ENCODE results near the gene ITGB1. TPM values are rescaled to one million over a fixed set of nuclear protein-coding genes. Genes with fewer than 3 reads are reported as not detected.

The ITGB1 gene
- total and polyA plus RNA-seq, 7 experiments from 2014 or later = 26.5 to 205 (median 53.5) TPM

GRCh38 chr10:32943854-32944661 is 14.0 kb downstream of the ITGB1 start:
- DNase-seq (no peak), ATAC-seq (peak; percentile 14)
- no peaks in the 10 kb centered on the region for H3K27me3 ChIP-seq (ENCODE audit: control insufficient read depth in 2 of 2, insufficient read depth in 2 of 2, low read length in 2 of 2)
- Mint-ChIP-seq H3K9me3 (peaks cover 0 to 1% (median 0%) of the 10 kb centered on the region in 11 donors), H3K4me1 (peaks cover 12 to 60% (median 49%) of the 10 kb centered on the region in 7 donors), H3K36me3 (peaks cover 0 to 7% (median 0%) of the 10 kb centered on the region in 5 donors), H3K4me3 (no peak overlapping the region), H3K27me3 (no peaks in the 10 kb centered on the region), H3K27ac (no peak overlapping the region)
- H3K36me3 ChIP-seq (ENCODE audit: control insufficient read depth in 2 of 3, insufficient read depth in 3 of 3, low read length in 3 of 3) = no peaks in the 10 kb centered on the region
- no peak overlapping the region for H3K4me3 ChIP-seq (ENCODE audit: low read length)
- H3K4me1 ChIP-seq (ENCODE audit: control insufficient read depth in 2 of 2, insufficient read depth in 2 of 2, low read length in 2 of 2) = peaks cover 5 to 38% of the 10 kb centered on the region in 2 donors
- CTCF ChIA-PET = no interaction called here
- intact Hi-C loops (cut with micrococcal nuclease) = no loop called here
- H3K27ac ChIP-seq (ENCODE audit: low read depth, low read length) = no peak overlapping the region
- no peaks in the 10 kb centered on the region for H3K9me3 ChIP-seq (ENCODE audit: control insufficient read depth in 2 of 3, low read length in 3 of 3)
- POLR2A ChIA-PET = no interaction called here

GRCh38 chr10:32943395-32943794 is 14.6 kb downstream of the ITGB1 start:
- peaks cover 0 to 7% (median 0%) of the 10 kb centered on the region in 5 donors for H3K36me3 Mint-ChIP-seq
- H3K9me3 Mint-ChIP-seq = peaks cover 0 to 1% (median 0%) of the 10 kb centered on the region in 11 donors
- ATAC-seq (no peak), DNase-seq (no peak)
- no peak overlapping the region for H3K27ac ChIP-seq (ENCODE audit: low read depth, low read length)
- H3K4me1 Mint-ChIP-seq = peaks cover 12 to 59% (median 48%) of the 10 kb centered on the region in 7 donors
- no peaks in the 10 kb centered on the region for H3K36me3 ChIP-seq (ENCODE audit: control insufficient read depth in 2 of 3, insufficient read depth in 3 of 3, low read length in 3 of 3)
- H3K4me3 ChIP-seq (ENCODE audit: low read length) = no peak overlapping the region
- POLR2A ChIA-PET = no interaction called here
- H3K27ac Mint-ChIP-seq = peak overlapping the region in 2 of 9 donors; percentile 0 to 4
- H3K4me3 Mint-ChIP-seq = no peak overlapping the region
- CTCF ChIA-PET = no interaction called here
- H3K27me3 ChIP-seq (ENCODE audit: control insufficient read depth in 2 of 2, insufficient read depth in 2 of 2, low read length in 2 of 2) = no peaks in the 10 kb centered on the region
- intact Hi-C loops (cut with micrococcal nuclease) = no loop called here
- H3K9me3 ChIP-seq (ENCODE audit: control insufficient read depth in 2 of 3, low read length in 3 of 3) = no peaks in the 10 kb centered on the region
- no peaks in the 10 kb centered on the region for H3K27me3 Mint-ChIP-seq
- peaks cover 1 to 38% of the 10 kb centered on the region in 2 donors for H3K4me1 ChIP-seq (ENCODE audit: control insufficient read depth in 2 of 2, insufficient read depth in 2 of 2, low read length in 2 of 2)

GRCh38 chr10:32942081-32942480 is 15.9 kb downstream of the ITGB1 start:
- H3K4me3 ChIP-seq (ENCODE audit: low read length) = no peak overlapping the region
- ChIA-PET CTCF (no interaction called here), POLR2A (no interaction called here)
- H3K27ac ChIP-seq (ENCODE audit: low read depth, low read length) = no peak overlapping the region
- DNase-seq (no peak), ATAC-seq (no peak)
- H3K27me3 Mint-ChIP-seq = no peaks in the 10 kb centered on the region
- peak overlapping the region in 1 of 9 donors; percentile 1 for H3K27ac Mint-ChIP-seq
- H3K9me3 Mint-ChIP-seq = peaks cover 0 to 1% (median 0%) of the 10 kb centered on the region in 11 donors
- peaks cover 0 to 35% of the 10 kb centered on the region in 2 donors for H3K4me1 ChIP-seq (ENCODE audit: control insufficient read depth in 2 of 2, insufficient read depth in 2 of 2, low read length in 2 of 2)
- no peaks in the 10 kb centered on the region for H3K27me3 ChIP-seq (ENCODE audit: control insufficient read depth in 2 of 2, insufficient read depth in 2 of 2, low read length in 2 of 2)
- H3K4me1 Mint-ChIP-seq = peaks cover 9 to 56% (median 42%) of the 10 kb centered on the region in 7 donors
- H3K36me3 Mint-ChIP-seq = peaks cover 0 to 7% (median 0%) of the 10 kb centered on the region in 5 donors
- H3K36me3 ChIP-seq (ENCODE audit: control insufficient read depth in 2 of 3, insufficient read depth in 3 of 3, low read length in 3 of 3) = no peaks in the 10 kb centered on the region
- no peaks in the 10 kb centered on the region for H3K9me3 ChIP-seq (ENCODE audit: control insufficient read depth in 2 of 3, low read length in 3 of 3)
- intact Hi-C loops (cut with micrococcal nuclease) = no loop called here
- H3K4me3 Mint-ChIP-seq = no peak overlapping the region

GRCh38 chr10:32941357-32941756 is 16.7 kb downstream of the ITGB1 start:
- no peak for ATAC-seq
- intact Hi-C loops (cut with micrococcal nuclease) = no loop called here
- Mint-ChIP-seq H3K4me1 (peaks cover 9 to 56% (median 41%) of the 10 kb centered on the region in 7 donors), H3K27ac (peak overlapping the region in 1 of 9 donors; percentile 1), H3K27me3 (no peaks in the 10 kb centered on the region), H3K9me3 (peaks cover 0 to 1% (median 0%) of the 10 kb centered on the region in 11 donors), H3K36me3 (peaks cover 0 to 7% (median 0%) of the 10 kb centered on the region in 5 donors), H3K4me3 (no peak overlapping the region)
- peaks cover 0 to 33% of the 10 kb centered on the region in 2 donors for H3K4me1 ChIP-seq (ENCODE audit: control insufficient read depth in 2 of 2, insufficient read depth in 2 of 2, low read length in 2 of 2)
- H3K27ac ChIP-seq (ENCODE audit: low read depth, low read length) = no peak overlapping the region
- CTCF ChIA-PET = no interaction called here
- POLR2A ChIA-PET = no interaction called here
- H3K27me3 ChIP-seq (ENCODE audit: control insufficient read depth in 2 of 2, insufficient read depth in 2 of 2, low read length in 2 of 2) = no peaks in the 10 kb centered on the region
- no peak overlapping the region for H3K4me3 ChIP-seq (ENCODE audit: low read length)
- DNase-seq = no peak
- H3K36me3 ChIP-seq (ENCODE audit: control insufficient read depth in 2 of 3, insufficient read depth in 3 of 3, low read length in 3 of 3) = no peaks in the 10 kb centered on the region
- H3K9me3 ChIP-seq (ENCODE audit: control insufficient read depth in 2 of 3, low read length in 3 of 3) = no peaks in the 10 kb centered on the region

GRCh38 chr10:32940321-32941301 is 17.4 kb downstream of the ITGB1 start:
- Mint-ChIP-seq H3K4me1 (peaks cover 9 to 51% (median 45%) of the 10 kb centered on the region in 7 donors), H3K4me3 (no peak overlapping the region), H3K36me3 (peaks cover 0 to 10% (median 2%) of the 10 kb centered on the region in 5 donors), H3K9me3 (peaks cover 0 to 1% (median 0%) of the 10 kb centered on the region in 11 donors), H3K27ac (peak overlapping the region in 1 of 9 donors; percentile 1), H3K27me3 (no peaks in the 10 kb centered on the region)
- H3K4me3 ChIP-seq (ENCODE audit: low read length) = no peak overlapping the region
- H3K27me3 ChIP-seq (ENCODE audit: control insufficient read depth in 2 of 2, insufficient read depth in 2 of 2, low read length in 2 of 2) = no peaks in the 10 kb centered on the region
- no peaks in the 10 kb centered on the region for H3K9me3 ChIP-seq (ENCODE audit: control insufficient read depth in 2 of 3, low read length in 3 of 3)
- no peaks in the 10 kb centered on the region for H3K36me3 ChIP-seq (ENCODE audit: control insufficient read depth in 2 of 3, insufficient read depth in 3 of 3, low read length in 3 of 3)
- intact Hi-C loops (cut with micrococcal nuclease) = no loop called here
- H3K4me1 ChIP-seq (ENCODE audit: control insufficient read depth in 2 of 2, insufficient read depth in 2 of 2, low read length in 2 of 2) = peaks cover 0 to 28% of the 10 kb centered on the region in 2 donors
- H3K27ac ChIP-seq (ENCODE audit: low read depth, low read length) = no peak overlapping the region
- DNase-seq = no peak
- CTCF ChIA-PET = no interaction called here
- POLR2A ChIA-PET = interaction anchor here (0.6 kb wide), 1 partner anchor 199 kb away, joined by 4 read pairs; no protein-coding TSS in a partner anchor
- no peak for ATAC-seq

GRCh38 chr10:32939296-32940111 is 18.5 kb downstream of the ITGB1 start:
- intact Hi-C loops (cut with micrococcal nuclease) = loop anchor here in 1 of 2 donors (2.0 kb wide), 1 partner anchor 13 kb away; no protein-coding TSS in a partner anchor
- Mint-ChIP-seq H3K4me1 (peaks cover 9 to 52% (median 42%) of the 10 kb centered on the region in 7 donors), H3K36me3 (peaks cover 0 to 17% (median 10%) of the 10 kb centered on the region in 5 donors), H3K27me3 (no peaks in the 10 kb centered on the region), H3K4me3 (peak overlapping the region in 1 of 10 donors; percentile 12), H3K9me3 (peaks cover 0 to 1% (median 0%) of the 10 kb centered on the region in 11 donors), H3K27ac (peak overlapping the region in 2 of 9 donors; percentile 0 to 48)
- Histone ChIP-seq H3K27me3 (ENCODE audit: control insufficient read depth in 2 of 2, insufficient read depth in 2 of 2, low read length in 2 of 2) (no peaks in the 10 kb centered on the region), H3K9me3 (ENCODE audit: control insufficient read depth in 2 of 3, low read length in 3 of 3) (no peaks in the 10 kb centered on the region), H3K4me1 (ENCODE audit: control insufficient read depth in 2 of 2, insufficient read depth in 2 of 2, low read length in 2 of 2) (peaks cover 0 to 27% of the 10 kb centered on the region in 2 donors), H3K4me3 (ENCODE audit: low read length) (no peak overlapping the region), H3K27ac (ENCODE audit: low read depth, low read length) (no peak overlapping the region), H3K36me3 (ENCODE audit: control insufficient read depth in 2 of 3, insufficient read depth in 3 of 3, low read length in 3 of 3) (peaks cover 0 to 6% (median 0%) of the 10 kb centered on the region in 3 experiments)
- ChIA-PET CTCF (no interaction called here), POLR2A (no interaction called here)
- ATAC-seq (no peak), DNase-seq (no peak)

Data from naive thymus-derived CD4-positive, alpha-beta T cell (primary cell).